ENCODE results near the gene RHBG. TPM values are rescaled to one million over a fixed set of nuclear protein-coding genes. Genes with fewer than 3 reads are reported as not detected.

The RHBG gene
- total and polyA plus RNA-seq, 2 donors (not counting 1 experiment from before 2014, with no cell fraction given) = not detected

- Mint-ChIP-seq H3K27ac (no peak overlapping the region), H3K27me3 (peaks cover 73% of the 10 kb centered on the region), H3K4me1 (peaks cover 10% of the 10 kb centered on the region), H3K9me3 (ENCODE audit: insufficient read depth) (no peaks in the 10 kb centered on the region), H3K4me3 (no peak overlapping the region)
- ChIA-PET CTCF (interaction anchor here (0.9 to 6.9 kb wide), 5 partner anchors 12 to 177 kb away, joined by 4 to 44 read pairs (median 6); no protein-coding TSS in a partner anchor), POLR2A (no interaction called here)
- Histone ChIP-seq H3K27me3 (replicated peaks in 1 of 4; ENCODE audit: control extremely low read depth in 1 of 4, control insufficient read depth in 3 of 4, insufficient read depth in 4 of 4, low read length in 3 of 4) (peaks cover 0 to 89% (median 60%) of the 10 kb centered on the region in 4 experiments), H3K4me1 (ENCODE audit: control insufficient read depth in 2 of 2, insufficient read depth in 2 of 2, low read length in 2 of 2) (peaks cover 16 to 18% of the 10 kb centered on the region in 2 donors), H3K4me2 (replicated peaks; ENCODE audit: low read depth, low read length, poor library complexity, severe bottlenecking) (no peak overlapping the region), H3K4me3 (ENCODE audit: control extremely low read depth in 1 of 5, extremely low read depth in 1 of 5, insufficient read depth in 1 of 5, low read depth in 2 of 5, low read length in 4 of 5) (no peak overlapping the region), H3K9me3 (ENCODE audit: control extremely low read depth in 1 of 3, control insufficient read depth in 2 of 3, insufficient read depth in 1 of 3, low read length in 2 of 3) (peaks cover 0 to 12% (median 0%) of the 10 kb centered on the region in 3 donors), H3K36me3 (replicated peaks in 1 of 2; ENCODE audit: control extremely low read depth in 1 of 2, control insufficient read depth in 1 of 2, extremely low read depth in 1 of 2, insufficient read depth in 2 of 2, low read length in 1 of 2) (no peaks in the 10 kb centered on the region), H3K27ac (ENCODE audit: low read length in 2 of 2) (no peak overlapping the region), H2AFZ (ENCODE audit: insufficient read depth, low read depth, low read length, poor library complexity, severe bottlenecking) (no peak overlapping the region), H4K20me1 (ENCODE audit: control insufficient read depth, insufficient read depth, low read length, poor library complexity, severe bottlenecking) (no peaks in the 10 kb centered on the region), H3K79me2 (ENCODE audit: control insufficient read depth, insufficient read depth, low read length) (no peaks in the 10 kb centered on the region), H3K9ac (ENCODE audit: low read length) (no peak overlapping the region)
- DNase-seq (no peak), ATAC-seq (ENCODE audit: low read depth) (no peak)
- intact Hi-C loops (cut with micrococcal nuclease) = no loop called here
- TF ChIP-seq EZH2 (IDR thresholded peaks at IDR 0.05; ENCODE audit: borderline replicate concordance, insufficient read depth, low read depth, low read length, poor library complexity, severe bottlenecking) (no peak), CTCF (IDR thresholded peaks at IDR 0.05) (no peak)
- 10% methylated on average over 1 of the region's 12 CpGs for WGBS (ENCODE audit: insufficient coverage)
Observed at GRCh38 chr1:156431769-156432668, 63.0 kb downstream of the RHBG start.

GRCh38 chr1:156432669-156433018, 63.6 kb downstream of the RHBG start:
- Histone ChIP-seq H3K4me3 (ENCODE audit: control extremely low read depth in 1 of 5, extremely low read depth in 1 of 5, insufficient read depth in 1 of 5, low read depth in 2 of 5, low read length in 4 of 5) (no peak overlapping the region), H3K27ac (ENCODE audit: low read length in 2 of 2) (no peak overlapping the region), H4K20me1 (ENCODE audit: control insufficient read depth, insufficient read depth, low read length, poor library complexity, severe bottlenecking) (no peaks in the 10 kb centered on the region), H3K79me2 (ENCODE audit: control insufficient read depth, insufficient read depth, low read length) (no peaks in the 10 kb centered on the region), H3K9me3 (ENCODE audit: control extremely low read depth in 1 of 3, control insufficient read depth in 2 of 3, insufficient read depth in 1 of 3, low read length in 2 of 3) (peaks cover 0 to 18% (median 0%) of the 10 kb centered on the region in 3 donors), H3K4me1 (ENCODE audit: control insufficient read depth in 2 of 2, insufficient read depth in 2 of 2, low read length in 2 of 2) (peaks cover 22 to 25% of the 10 kb centered on the region in 2 donors), H3K4me2 (replicated peaks; ENCODE audit: low read depth, low read length, poor library complexity, severe bottlenecking) (no peak overlapping the region), H3K9ac (ENCODE audit: low read length) (no peak overlapping the region), H2AFZ (ENCODE audit: insufficient read depth, low read depth, low read length, poor library complexity, severe bottlenecking) (no peak overlapping the region), H3K36me3 (replicated peaks in 1 of 2; ENCODE audit: control extremely low read depth in 1 of 2, control insufficient read depth in 1 of 2, extremely low read depth in 1 of 2, insufficient read depth in 2 of 2, low read length in 1 of 2) (no peaks in the 10 kb centered on the region), H3K27me3 (replicated peaks in 1 of 4; ENCODE audit: control extremely low read depth in 1 of 4, control insufficient read depth in 3 of 4, insufficient read depth in 4 of 4, low read length in 3 of 4) (peaks cover 0 to 94% (median 66%) of the 10 kb centered on the region in 4 experiments)
- H3K4me1 Mint-ChIP-seq = peaks cover 14% of the 10 kb centered on the region
- ChIA-PET POLR2A (no interaction called here), CTCF (interaction anchor here (1.0 to 6.9 kb wide), 4 partner anchors 13 to 176 kb away, joined by 3 to 44 read pairs (median 13); no protein-coding TSS in a partner anchor)
- intact Hi-C loops (cut with micrococcal nuclease) = no loop called here
- peaks cover 73% of the 10 kb centered on the region for H3K27me3 Mint-ChIP-seq
- 9% methylated on average over 10 of the region's 11 CpGs for WGBS (ENCODE audit: insufficient coverage)
- TF ChIP-seq EZH2 (IDR thresholded peaks at IDR 0.05; ENCODE audit: borderline replicate concordance, insufficient read depth, low read depth, low read length, poor library complexity, severe bottlenecking) (no peak), CTCF (IDR thresholded peaks at IDR 0.05) (no peak)
- no peak overlapping the region for H3K27ac Mint-ChIP-seq
- no peaks in the 10 kb centered on the region for H3K9me3 Mint-ChIP-seq (ENCODE audit: insufficient read depth)
- no peak for ATAC-seq (ENCODE audit: low read depth)
- H3K4me3 Mint-ChIP-seq = no peak overlapping the region
- no peak for DNase-seq

Data from B cell (primary cell).